GM23338 (cell line): Measurements from ENCODE around the gene ZNRF2. TPM values are rescaled to one million over a fixed set of nuclear protein-coding genes. Genes with fewer than 3 reads are reported as not detected.
A peak's percentile ranks its signal among the peaks of the same experiment; 100 is the strongest.

ENCODE experiments used
- ATAC-seq: fragments of 200-7000 bp; cut with Tn5 transposase; 3 replicates; pipeline ENCODE4 v1.9.1; 2020
- DNase-seq: peaks from one replicate; pipeline ENCODE4 v3.0.0-alpha.2; 2015; ENCODE audit warnings: low spot score
- H2AFZ ChIP-seq: fragments of 200-600 bp; sonication (generic); 2 replicates; pipeline ENCODE4 v1.8.0; 2016; ENCODE audit warnings: antibody characterized with exemption, mild to moderate bottlenecking, moderate library complexity
- H3F3A ChIP-seq: fragments of 200-600 bp; sonication (generic); replicated peaks from 2 replicates; pipeline ENCODE4 v1.8.0; 2017; ENCODE audit warnings: antibody characterized with exemption, mixed run types, low read depth
- H3K27ac ChIP-seq: fragments of 200-600 bp; sonication (generic); 2 replicates; pipeline ENCODE4 v1.6.1; 2016; ENCODE audit warnings: low read depth
- H3K27me3 ChIP-seq: fragments of 200-600 bp; sonication (generic); 2 replicates; pipeline ENCODE4 v1.8.0; 2016; ENCODE audit warnings: mild to moderate bottlenecking, mixed run types, moderate library complexity; ENCODE audit not compliant: insufficient read depth
- H3K36me3 ChIP-seq: fragments of 200-600 bp; sonication (generic); 2 replicates; pipeline ENCODE4 v1.8.0; 2016; ENCODE audit warnings: mild to moderate bottlenecking; ENCODE audit not compliant: insufficient read depth
- H3K4me1 ChIP-seq: fragments of 200-600 bp; sonication (generic); 2 replicates; pipeline ENCODE4 v1.8.0; 2016; ENCODE audit warnings: mild to moderate bottlenecking, moderate library complexity; ENCODE audit not compliant: insufficient read depth
- H3K4me2 ChIP-seq: fragments of 200-600 bp; sonication (generic); 2 replicates; pipeline ENCODE4 v1.7.1; 2017; ENCODE audit warnings: mixed run types
- H3K4me3 ChIP-seq: fragments of 200-600 bp; sonication (generic); 2 replicates; pipeline ENCODE4 v1.6.1; 2016; ENCODE audit warnings: mixed run types
- H3K79me2 ChIP-seq: fragments of 200-600 bp; sonication (generic); replicated peaks from 2 replicates; pipeline ENCODE4 v1.8.0; 2017; ENCODE audit warnings: mild to moderate bottlenecking; ENCODE audit not compliant: insufficient read depth
- H3K9me2 ChIP-seq: fragments of 200-600 bp; sonication (generic); 2 replicates; pipeline ENCODE4 v1.8.0; 2017; ENCODE audit not compliant: insufficient read depth
- H4K20me1 ChIP-seq: fragments of 200-600 bp; sonication (generic); replicated peaks from 2 replicates; pipeline ENCODE4 v1.8.0; 2017; ENCODE audit warnings: mild to moderate bottlenecking; ENCODE audit not compliant: insufficient read depth
- H3K27ac Mint-ChIP-seq: 2 replicates; pipeline ENCODE4 v1.8.0; 2020; ENCODE audit warnings: inconsistent platforms, mild to moderate bottlenecking, moderate library complexity, mixed read lengths
- H3K27me3 Mint-ChIP-seq: 3 replicates; pipeline ENCODE4 v1.8.0; 2022; ENCODE audit warnings: low read depth, mild to moderate bottlenecking, moderate library complexity, mixed read lengths, inconsistent platforms; ENCODE audit not compliant: insufficient read depth, poor library complexity
- H3K36me3 Mint-ChIP-seq: 3 replicates; pipeline ENCODE4 v1.8.0; 2021; ENCODE audit warnings: low read depth, mild to moderate bottlenecking, inconsistent platforms, moderate library complexity, mixed read lengths
- H3K4me1 Mint-ChIP-seq: 3 replicates; pipeline ENCODE4 v1.8.0; 2020; ENCODE audit warnings: mild to moderate bottlenecking, inconsistent platforms, mixed read lengths
- H3K4me3 Mint-ChIP-seq: 3 replicates; pipeline ENCODE4 v1.8.0; 2021; ENCODE audit warnings: moderate library complexity, mild to moderate bottlenecking, inconsistent platforms, mixed read lengths
- H3K9me3 Mint-ChIP-seq: 3 replicates; pipeline ENCODE4 v1.8.0; 2020; ENCODE audit warnings: moderate library complexity, mild to moderate bottlenecking, inconsistent platforms, mixed read lengths
- CREB1 ChIP-seq: fragments of 250-450 bp; sonication (Bioruptor Pico); IDR thresholded peaks from 2 replicates; pipeline ENCODE4 v1.5.0; 2020; ENCODE audit warnings: low read depth, mild to moderate bottlenecking, moderate library complexity
- CTCF ChIP-seq, 2 experiments: fragments of 200-600 bp in 1 of 2; sonication (generic) in 1 of 2; conservative IDR thresholded peaks; 2 replicates each; pipeline versions ENCODE4 v1.5.1 to v1.6.1; 2016 to 2017; ENCODE audit warnings: antibody characterized with exemption in 2 of 2, low read depth in 2 of 2, mild to moderate bottlenecking in 2 of 2, moderate library complexity in 1 of 2
- ETS1 ChIP-seq: IDR thresholded peaks from 2 replicates; pipeline ENCODE4 v1.6.1; 2016; ENCODE audit warnings: antibody characterized with exemption
- EZH2phosphoT487 ChIP-seq: fragments of 200-600 bp; sonication (generic); IDR thresholded peaks from one replicate; pipeline ENCODE4 v1.8.1; 2018; ENCODE audit warnings: antibody characterized with exemption; ENCODE audit not compliant: unreplicated experiment
- JUNB ChIP-seq: IDR thresholded peaks from one replicate; pipeline ENCODE4 v1.6.1; 2016; ENCODE audit warnings: antibody characterized with exemption; ENCODE audit not compliant: unreplicated experiment
- ZNF462 ChIP-seq: fragments of 250-450 bp; sonication (Bioruptor Pico); IDR thresholded peaks from 2 replicates; pipeline ENCODE4 v1.5.0; 2020; ENCODE audit warnings: mild to moderate bottlenecking, moderate library complexity
- polyA plus RNA-seq: library from polyadenylated mRNA; unstranded; fragments of >200 nt; fragmentation: Nextera tagmentation; extraction: Ambion mirVana; gene quantifications from 2 replicates; pipeline ENCODE4 v1.2.1, GENCODE V29; 2016
- total RNA-seq: library from RNA; depleted of rRNA; stranded (reverse); fragments of >200 nt; shearing (Covaris generic); gene quantifications from 2 replicates; pipeline ENCODE4 v1.2.3, GENCODE V29; 2014

Gene ZNRF2
- total and polyA plus RNA-seq, 2 experiments from 2014 or later = 6.0 to 34.7 TPM

GRCh38 chr7:30285536-30286284, 1.3 kb downstream of the ZNRF2 start:
- TF ChIP-seq CTCF (conservative IDR thresholded peaks at IDR 0.05; ENCODE audit: low read depth in 2 of 2) = no peak
- TF ChIP-seq JUNB = no peak
- TF ChIP-seq CREB1 (CRISPR knock-in tag) = no peak
- TF ChIP-seq ETS1 = no peak
- no peak for TF ChIP-seq ZNF462 (CRISPR knock-in tag)
- TF ChIP-seq EZH2phosphoT487 = no peak
- peak; percentile 0; the same call in 1 of the 3 replicates for ATAC-seq

More at GRCh38 chr7:30285536-30286284, 1.3 kb downstream of the ZNRF2 start:
- Mint-ChIP-seq H3K27ac (peak overlapping the region; percentile 1; the same call in 1 of the 2 replicates), H3K9me3 (no peaks in the 10 kb centered on the region), H3K4me1 (peaks cover 46% of the 10 kb centered on the region), H3K4me3 (peak overlapping the region; percentile 89), H3K36me3 (no peaks in the 10 kb centered on the region; the same call in 2 of the 3 replicates), H3K27me3 (peaks cover 3% of the 10 kb centered on the region)
- Histone ChIP-seq H2AFZ (peak overlapping the region; percentile 21; the same call in 1 of the 2 replicates), H3K9me2 (no peaks in the 10 kb centered on the region), H3K4me2 (peak overlapping the region; percentile 81), H3K4me3 (peak overlapping the region; percentile 75), H3F3A (no peaks in the 10 kb centered on the region; the same call in 1 of the 2 replicates), H3K27me3 (no peaks in the 10 kb centered on the region), H3K4me1 (peaks cover 37% of the 10 kb centered on the region), H3K27ac (no peak overlapping the region), H3K36me3 (no peaks in the 10 kb centered on the region), H4K20me1 (peaks cover 14% of the 10 kb centered on the region), H3K79me2 (peaks cover 47% of the 10 kb centered on the region)
- DNase-seq = peak; percentile 63
